Measurements from ENCODE around the gene CDC42. TPM values are rescaled to one million over a fixed set of nuclear protein-coding genes. Genes with fewer than 3 reads are reported as not detected.

Gene CDC42
- total RNA-seq, 1 experiment from 2014 or later: 217 TPM

Other genes with a start within 250 kb of the CDC42 start
- gene LDLRAD2, start 240.4 kb upstream of the CDC42 start, total RNA-seq (2021; ENCODE audit: unreplicated experiment): not detected
- gene HSPG2, start 115.4 kb upstream of the CDC42 start, total RNA-seq (2021; ENCODE audit: unreplicated experiment): 55.7 TPM
- gene CELA3B, start 75.7 kb upstream of the CDC42 start, total RNA-seq (2021; ENCODE audit: unreplicated experiment): 5.3 TPM
- 9.0 TPM for gene CELA3A, start 51.1 kb upstream of the CDC42 start, total RNA-seq (2021; ENCODE audit: unreplicated experiment)
- 1.5 TPM for gene WNT4, start 90.4 kb downstream of the CDC42 start, total RNA-seq (2021; ENCODE audit: unreplicated experiment)